Sigmoid colon (tissue), 4 donors: Measurements from ENCODE around the gene PTGER1.

Experiments used
- POLR2A ChIP-seq, 2 donors: fragments of 450-650 bp; IDR thresholded peaks; one replicate each; pipeline ENCODE4 v1.6.1; 2016; ENCODE audit warnings: antibody characterized with exemption in 2 of 2, mild to moderate bottlenecking in 2 of 2, moderate library complexity in 2 of 2
- POLR2AphosphoS5 ChIP-seq, 4 donors: sonication (generic); formaldehyde crosslinking; IDR thresholded peaks; one replicate each; pipeline ENCODE4 v1.6.1; 2017; ENCODE audit warnings: antibody characterized with exemption in 4 of 4
- TF ChIP-seq, protein P1 (sequence below), 4 experiments: fragments of 450-650 bp in 3 of 4; fragments of 200-600 bp in 1 of 4; IDR thresholded peaks; one replicate each; pipeline ENCODE4 v1.5.1; 2016 to 2019; ENCODE audit warnings: antibody characterized with exemption in 4 of 4, mild to moderate bottlenecking in 3 of 4, moderate library complexity in 2 of 4

DNA sequence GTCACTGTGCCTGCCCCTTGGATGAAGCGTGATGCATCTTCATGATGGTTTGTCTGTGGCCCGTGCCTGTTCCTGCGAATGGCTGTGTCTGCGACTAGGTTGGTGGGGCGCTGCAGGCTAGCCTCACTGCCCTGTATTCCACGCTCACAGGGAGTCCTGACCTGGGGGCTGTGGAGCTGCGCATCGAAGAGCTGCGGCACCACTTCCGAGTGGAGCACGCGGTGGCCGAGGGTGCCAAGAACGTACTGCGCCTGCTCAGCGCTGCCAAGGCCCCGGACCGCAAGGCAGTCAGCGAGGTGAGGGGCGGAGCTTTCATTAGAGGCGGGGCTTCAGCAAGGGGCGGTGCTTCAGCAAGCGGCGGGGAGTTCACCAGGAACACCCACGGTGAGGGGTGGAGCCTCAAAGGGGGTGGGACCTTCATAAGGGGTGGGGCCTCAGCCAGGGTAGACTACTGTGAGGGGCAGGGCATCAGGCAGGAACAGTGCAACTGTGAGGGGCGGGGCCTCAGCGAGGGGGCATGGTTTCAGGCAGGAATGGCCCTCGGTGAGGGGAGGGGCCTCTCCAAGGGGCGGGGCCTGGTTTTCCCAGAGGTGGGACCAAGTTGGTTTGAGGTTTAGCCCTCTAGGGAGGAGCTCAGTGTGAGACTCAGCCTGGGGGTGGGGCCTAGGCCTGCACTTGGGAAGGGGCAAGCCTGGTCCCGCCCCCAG, 24.8 kb downstream of the PTGER1 start:
- TF ChIP-seq, protein P1, sequence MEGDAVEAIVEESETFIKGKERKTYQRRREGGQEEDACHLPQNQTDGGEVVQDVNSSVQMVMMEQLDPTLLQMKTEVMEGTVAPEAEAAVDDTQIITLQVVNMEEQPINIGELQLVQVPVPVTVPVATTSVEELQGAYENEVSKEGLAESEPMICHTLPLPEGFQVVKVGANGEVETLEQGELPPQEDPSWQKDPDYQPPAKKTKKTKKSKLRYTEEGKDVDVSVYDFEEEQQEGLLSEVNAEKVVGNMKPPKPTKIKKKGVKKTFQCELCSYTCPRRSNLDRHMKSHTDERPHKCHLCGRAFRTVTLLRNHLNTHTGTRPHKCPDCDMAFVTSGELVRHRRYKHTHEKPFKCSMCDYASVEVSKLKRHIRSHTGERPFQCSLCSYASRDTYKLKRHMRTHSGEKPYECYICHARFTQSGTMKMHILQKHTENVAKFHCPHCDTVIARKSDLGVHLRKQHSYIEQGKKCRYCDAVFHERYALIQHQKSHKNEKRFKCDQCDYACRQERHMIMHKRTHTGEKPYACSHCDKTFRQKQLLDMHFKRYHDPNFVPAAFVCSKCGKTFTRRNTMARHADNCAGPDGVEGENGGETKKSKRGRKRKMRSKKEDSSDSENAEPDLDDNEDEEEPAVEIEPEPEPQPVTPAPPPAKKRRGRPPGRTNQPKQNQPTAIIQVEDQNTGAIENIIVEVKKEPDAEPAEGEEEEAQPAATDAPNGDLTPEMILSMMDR (IDR thresholded peaks at IDR 0.05): no peak
- TF ChIP-seq POLR2A (IDR thresholded peaks at IDR 0.05): no peak
- TF ChIP-seq POLR2AphosphoS5 (IDR thresholded peaks at IDR 0.05): no peak
